Liver (tissue), 9 donors: ENCODE data around the gene ABHD13. TPM values are rescaled to one million over a fixed set of nuclear protein-coding genes. Genes with fewer than 3 reads are reported as not detected.

Experiments
- DNase-seq: peaks from one replicate; pipeline ENCODE4 v3.0.0-alpha.2; 2017; ENCODE audit warnings: low spot score
- H3K27ac ChIP-seq, 2 donors: one replicate each; pipeline ENCODE4 v1.7.0; 2013; ENCODE audit warnings: inconsistent platforms in 2 of 2, low read length in 2 of 2, control low read depth in 1 of 2, low read depth in 1 of 2, mild to moderate bottlenecking in 1 of 2
- H3K27me3 ChIP-seq, 4 donors: one replicate each; pipeline versions ENCODE4 v1.6.1 to v1.7.0; 2013; ENCODE audit warnings: low read length in 3 of 4, inconsistent platforms in 1 of 4, mild to moderate bottlenecking in 1 of 4, moderate library complexity in 1 of 4; ENCODE audit not compliant: control insufficient read depth in 4 of 4, insufficient read depth in 4 of 4
- H3K36me3 ChIP-seq, 4 donors: one replicate each; pipeline versions ENCODE4 v1.6.1 to v1.7.0; 2013; ENCODE audit warnings: low read length in 3 of 4, mild to moderate bottlenecking in 3 of 4, low read depth in 1 of 4, moderate library complexity in 1 of 4; ENCODE audit not compliant: control insufficient read depth in 4 of 4, insufficient read depth in 3 of 4
- H3K4me1 ChIP-seq, 4 donors: one replicate each; pipeline versions ENCODE4 v1.6.1 to v1.7.0; 2013; ENCODE audit warnings: low read length in 3 of 4, mild to moderate bottlenecking in 3 of 4, moderate library complexity in 1 of 4; ENCODE audit not compliant: control insufficient read depth in 4 of 4, insufficient read depth in 4 of 4
- H3K4me3 ChIP-seq, 3 donors: one replicate each; pipeline versions ENCODE4 v1.6.1 to v1.7.0; 2013; ENCODE audit warnings: low read length in 3 of 3, control low read depth in 1 of 3, low read depth in 1 of 3, mild to moderate bottlenecking in 1 of 3
- H3K9ac ChIP-seq, 2 donors: one replicate each; pipeline ENCODE4 v1.7.0; 2013; ENCODE audit warnings: low read length in 2 of 2, mild to moderate bottlenecking in 2 of 2, moderate library complexity in 2 of 2, control low read depth in 1 of 2, low read depth in 1 of 2
- H3K9me3 ChIP-seq, 4 donors: one replicate each; pipeline versions ENCODE4 v1.6.1 to v1.7.0; 2013; ENCODE audit warnings: low read length in 3 of 4; ENCODE audit not compliant: control insufficient read depth in 4 of 4
- CTCF ChIP-seq: fragments of 150-350 bp; IDR thresholded peaks from 2 replicates; pipeline ENCODE4 v1.5.1; 2017; ENCODE audit warnings: improper control_type of control experiment, low read depth, low read length; ENCODE audit not compliant: missing input control
- EGR1 ChIP-seq, 2 donors: IDR thresholded peaks; 2 replicates each; pipeline ENCODE4 v1.6.1; 2016 to 2018; ENCODE audit warnings: antibody characterized with exemption in 2 of 2, low read depth in 2 of 2
- FOXA1 ChIP-seq: IDR thresholded peaks from 2 replicates; pipeline ENCODE4 v1.6.1; 2016; ENCODE audit warnings: antibody characterized with exemption
- FOXA2 ChIP-seq: IDR thresholded peaks from 2 replicates; pipeline ENCODE4 v1.6.1; 2016; ENCODE audit warnings: antibody characterized with exemption
- GABPA ChIP-seq, 2 donors: IDR thresholded peaks in 1 of 2; conservative IDR thresholded peaks in 1 of 2; 2 replicates each; pipeline ENCODE4 v1.6.1; 2016; ENCODE audit warnings: antibody characterized with exemption in 2 of 2, mild to moderate bottlenecking in 1 of 2, moderate library complexity in 1 of 2
- HNF4A ChIP-seq, 2 donors: conservative IDR thresholded peaks; 2 replicates each; pipeline ENCODE4 v1.6.1; 2016; ENCODE audit warnings: antibody characterized with exemption in 2 of 2, mild to moderate bottlenecking in 2 of 2
- HNF4G ChIP-seq: IDR thresholded peaks from 2 replicates; pipeline ENCODE4 v1.6.1; 2016; ENCODE audit warnings: antibody characterized with exemption
- JUND ChIP-seq, 2 donors: IDR thresholded peaks; 2 replicates each; pipeline ENCODE4 v1.6.1; 2016; ENCODE audit warnings: antibody characterized with exemption in 2 of 2
- MAX ChIP-seq: IDR thresholded peaks from 2 replicates; pipeline ENCODE4 v1.6.1; 2016; ENCODE audit warnings: antibody characterized with exemption
- NR2F2 ChIP-seq: IDR thresholded peaks from 2 replicates; pipeline ENCODE4 v1.6.1; 2016; ENCODE audit warnings: antibody characterized with exemption
- RAD21 ChIP-seq, 2 donors: IDR thresholded peaks; 2 replicates each; pipeline ENCODE4 v1.6.1; 2016; ENCODE audit warnings: antibody characterized with exemption in 2 of 2, mild to moderate bottlenecking in 2 of 2
- RXRA ChIP-seq, 2 donors: IDR thresholded peaks; 2 replicates each; pipeline ENCODE4 v1.6.1; 2017 to 2018; ENCODE audit warnings: antibody characterized with exemption in 2 of 2, mild to moderate bottlenecking in 1 of 2
- SP1 ChIP-seq: IDR thresholded peaks from 2 replicates; pipeline ENCODE4 v1.6.1; 2018; ENCODE audit warnings: antibody characterized with exemption, mild to moderate bottlenecking
- TAF1 ChIP-seq: conservative IDR thresholded peaks from 2 replicates; pipeline ENCODE4 v1.6.1; 2016; ENCODE audit warnings: antibody characterized with exemption, mild to moderate bottlenecking
- YY1 ChIP-seq: IDR thresholded peaks from 2 replicates; pipeline ENCODE4 v1.6.1; 2016; ENCODE audit warnings: antibody characterized with exemption, mild to moderate bottlenecking
- ZBTB33 ChIP-seq: IDR thresholded peaks from 2 replicates; pipeline ENCODE4 v1.6.1; 2016; ENCODE audit warnings: antibody characterized with exemption
- WGBS: extraction: QIAGEN DNeasy Blood & Tissue Kit; methylation state at CpG from one replicate; pipeline ENCODE4 v1.1.7; 2013; 5-methylcytosine and 5-hydroxymethylcytosine counted together
- polyA plus RNA-seq, 2 donors: library from polyadenylated mRNA; stranded (reverse) in 1 of 2; unstranded in 1 of 2; fragments of 200-250 nt in 1 of 2; fragments of >200 nt in 1 of 2; fragmentation: Nextera tagmentation in 1 of 2; extraction: Ambion mirVana in 1 of 2; gene quantifications; one replicate each; pipeline versions ENCODE4 v1.2.1 to v1.2.3, GENCODE V29; 2013 to 2015
- total RNA-seq, 2 donors: library from RNA; depleted of rRNA; stranded (reverse); fragments of >200 nt; gene quantifications; one replicate each; pipeline ENCODE4 v1.2.3, GENCODE V29; 2014
- TF ChIP-seq, protein P1 (sequence below): IDR thresholded peaks from 2 replicates; pipeline ENCODE4 v1.6.1; 2016; ENCODE audit warnings: antibody characterized with exemption, mild to moderate bottlenecking
- donor health status: healthy.
- donor health status: healthy.
- donor health status: healthy.
- donor health status: healthy.
- donor health status: healthy.

ABHD13 gene
- total and polyA plus RNA-seq, 4 donors, result 3.6 to 10.3 (median 6.8) TPM

DNA sequence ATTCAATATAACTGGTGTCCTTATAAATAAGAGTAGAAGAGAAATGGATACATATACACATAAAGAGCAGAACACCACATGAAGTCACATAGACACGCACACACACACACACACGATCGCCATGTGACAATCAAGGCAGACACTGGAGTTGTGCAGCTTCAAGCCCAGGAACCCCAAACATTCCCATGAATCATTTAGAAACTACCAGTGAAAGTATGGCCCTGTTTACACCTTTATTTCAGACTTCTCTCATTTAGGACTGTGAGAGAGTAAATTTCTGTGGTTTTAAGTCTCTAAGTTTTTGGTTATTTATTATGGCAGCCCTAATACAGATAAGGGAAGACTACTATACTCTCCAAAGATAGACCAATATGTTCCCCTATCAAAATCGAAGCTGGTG, 31.0 kb downstream of the ABHD13 start:
- H3K9ac ChIP-seq, result no peak overlapping the region
- H3K4me3 ChIP-seq, result no peak overlapping the region
- H3K27me3 ChIP-seq, result no peaks in the 10 kb centered on the region
- no peaks in the 10 kb centered on the region for H3K36me3 ChIP-seq
- no peak overlapping the region for H3K27ac ChIP-seq
- DNase-seq, result no peak
- TF ChIP-seq RXRA (IDR thresholded peaks at IDR 0.05), result no peak
- no peak for TF ChIP-seq RAD21 (IDR thresholded peaks at IDR 0.05)
- TF ChIP-seq, protein P1, sequence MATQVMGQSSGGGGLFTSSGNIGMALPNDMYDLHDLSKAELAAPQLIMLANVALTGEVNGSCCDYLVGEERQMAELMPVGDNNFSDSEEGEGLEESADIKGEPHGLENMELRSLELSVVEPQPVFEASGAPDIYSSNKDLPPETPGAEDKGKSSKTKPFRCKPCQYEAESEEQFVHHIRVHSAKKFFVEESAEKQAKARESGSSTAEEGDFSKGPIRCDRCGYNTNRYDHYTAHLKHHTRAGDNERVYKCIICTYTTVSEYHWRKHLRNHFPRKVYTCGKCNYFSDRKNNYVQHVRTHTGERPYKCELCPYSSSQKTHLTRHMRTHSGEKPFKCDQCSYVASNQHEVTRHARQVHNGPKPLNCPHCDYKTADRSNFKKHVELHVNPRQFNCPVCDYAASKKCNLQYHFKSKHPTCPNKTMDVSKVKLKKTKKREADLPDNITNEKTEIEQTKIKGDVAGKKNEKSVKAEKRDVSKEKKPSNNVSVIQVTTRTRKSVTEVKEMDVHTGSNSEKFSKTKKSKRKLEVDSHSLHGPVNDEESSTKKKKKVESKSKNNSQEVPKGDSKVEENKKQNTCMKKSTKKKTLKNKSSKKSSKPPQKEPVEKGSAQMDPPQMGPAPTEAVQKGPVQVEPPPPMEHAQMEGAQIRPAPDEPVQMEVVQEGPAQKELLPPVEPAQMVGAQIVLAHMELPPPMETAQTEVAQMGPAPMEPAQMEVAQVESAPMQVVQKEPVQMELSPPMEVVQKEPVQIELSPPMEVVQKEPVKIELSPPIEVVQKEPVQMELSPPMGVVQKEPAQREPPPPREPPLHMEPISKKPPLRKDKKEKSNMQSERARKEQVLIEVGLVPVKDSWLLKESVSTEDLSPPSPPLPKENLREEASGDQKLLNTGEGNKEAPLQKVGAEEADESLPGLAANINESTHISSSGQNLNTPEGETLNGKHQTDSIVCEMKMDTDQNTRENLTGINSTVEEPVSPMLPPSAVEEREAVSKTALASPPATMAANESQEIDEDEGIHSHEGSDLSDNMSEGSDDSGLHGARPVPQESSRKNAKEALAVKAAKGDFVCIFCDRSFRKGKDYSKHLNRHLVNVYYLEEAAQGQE, result no peak
- TF ChIP-seq TAF1, result no peak
- TF ChIP-seq NR2F2, result no peak
- TF ChIP-seq FOXA2, result no peak
- TF ChIP-seq ZBTB33, result no peak
- TF ChIP-seq EGR1 (IDR thresholded peaks at IDR 0.05; ENCODE audit: low read depth in 2 of 2), result no peak
- TF ChIP-seq GABPA (IDR thresholded peaks at IDR 0.05 in 1 of 2, conservative IDR thresholded peaks at IDR 0.05 in 1 of 2), result no peak
- TF ChIP-seq CTCF, result no peak
- TF ChIP-seq HNF4A (conservative IDR thresholded peaks at IDR 0.05), result no peak
- no peak for TF ChIP-seq MAX
- TF ChIP-seq SP1, result no peak
- peaks cover 0 to 3% (median 0%) of the 10 kb centered on the region in 4 donors for H3K9me3 ChIP-seq
- WGBS, result 72% methylated on average over 4 of the region's 4 CpGs
- no peaks in the 10 kb centered on the region for H3K4me1 ChIP-seq

DNA sequence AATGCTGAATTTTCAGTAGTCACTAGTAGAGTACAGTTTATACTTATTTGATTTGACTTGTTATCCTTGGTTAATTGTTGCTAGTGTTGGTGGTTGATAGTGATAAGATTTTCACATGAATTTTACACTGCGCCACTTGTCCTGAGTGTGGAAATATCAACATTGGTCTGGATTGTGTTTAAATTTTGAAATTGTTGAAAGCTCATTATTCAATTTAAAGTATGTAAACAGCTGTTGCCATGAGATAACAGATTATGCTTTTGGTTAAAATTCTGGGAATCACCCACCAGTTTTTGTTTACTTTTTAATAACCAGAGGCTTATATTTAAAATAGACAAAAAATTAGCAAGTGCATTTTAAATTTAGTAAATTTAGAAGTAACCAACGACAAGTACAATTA, 39.1 kb downstream of the ABHD13 start:
- Histone ChIP-seq H3K4me3 (no peak overlapping the region), H3K27me3 (no peaks in the 10 kb centered on the region), H3K4me1 (no peaks in the 10 kb centered on the region), H3K9ac (no peak overlapping the region), H3K27ac (no peak overlapping the region), H3K9me3 (no peaks in the 10 kb centered on the region), H3K36me3 (no peaks in the 10 kb centered on the region)
- 78% methylated on average over 2 of the region's 2 CpGs for WGBS
- DNase-seq, result no peak
- no peak for TF ChIP-seq FOXA1
- no peak for TF ChIP-seq YY1
- no peak for TF ChIP-seq FOXA2
- no peak for TF ChIP-seq MAX
- no peak for TF ChIP-seq JUND (IDR thresholded peaks at IDR 0.05)
- TF ChIP-seq, protein P1, result no peak
- no peak for TF ChIP-seq GABPA (IDR thresholded peaks at IDR 0.05 in 1 of 2, conservative IDR thresholded peaks at IDR 0.05 in 1 of 2)
- no peak for TF ChIP-seq HNF4G
- no peak for TF ChIP-seq TAF1
- TF ChIP-seq ZBTB33, result no peak
